Breast epithelium (tissue), 3 donors: ENCODE measurements around the gene TEC.

Source experiments
- CTCF ChIP-seq, 3 donors: fragments of 450-650 bp; IDR thresholded peaks; one replicate each; pipeline ENCODE4 v1.5.1; 2016 to 2017; ENCODE audit warnings: antibody characterized with exemption in 3 of 3, mild to moderate bottlenecking in 3 of 3, moderate library complexity in 3 of 3
- POLR2A ChIP-seq: fragments of 450-650 bp; IDR thresholded peaks from one replicate; pipeline ENCODE4 v1.6.1; 2016; ENCODE audit warnings: antibody characterized with exemption, mild to moderate bottlenecking, moderate library complexity
- POLR2AphosphoS5 ChIP-seq, 3 donors: sonication (generic); formaldehyde crosslinking; IDR thresholded peaks; one replicate each; pipeline ENCODE4 v1.6.1; 2017; ENCODE audit warnings: antibody characterized with exemption in 3 of 3

- no peak for TF ChIP-seq POLR2A
- no peak for TF ChIP-seq CTCF (IDR thresholded peaks at IDR 0.05)
- no peak for TF ChIP-seq POLR2AphosphoS5 (IDR thresholded peaks at IDR 0.05)
Measured at GRCh38 chr4:48205626-48206025, 64.0 kb downstream of the TEC start.
